Measurements from ENCODE around the gene ZNF654. TPM values are rescaled to one million over a fixed set of nuclear protein-coding genes. Genes with fewer than 3 reads are reported as not detected.

The ZNF654 gene
- total and polyA plus RNA-seq, 10 of the 15 experiments (the other 5 are each of a cell fraction or from before 2014, with no cell fraction given), result 2.7 to 14.2 (median 10.0) TPM

DNA sequence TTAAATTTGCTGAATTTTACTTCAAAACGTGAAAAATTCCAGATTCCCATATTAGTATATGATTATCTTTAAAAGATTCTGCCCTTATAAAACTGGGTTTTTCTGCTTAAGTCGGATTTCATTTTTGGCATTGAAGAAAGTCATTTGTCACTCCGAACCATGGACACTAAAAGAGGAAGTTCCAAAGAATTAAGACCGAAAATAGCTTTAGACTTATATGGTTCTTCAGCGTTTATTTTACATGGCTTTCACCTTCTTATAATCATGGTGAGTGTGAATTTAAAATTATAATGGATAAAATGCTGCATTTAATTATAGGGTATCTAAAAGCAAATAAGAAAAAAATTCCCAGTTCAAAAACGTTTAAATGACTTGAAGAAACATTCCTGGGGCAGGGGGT lies 91.8 kb downstream of the ZNF654 start (continued):
- TF ChIP-seq, protein P1, sequence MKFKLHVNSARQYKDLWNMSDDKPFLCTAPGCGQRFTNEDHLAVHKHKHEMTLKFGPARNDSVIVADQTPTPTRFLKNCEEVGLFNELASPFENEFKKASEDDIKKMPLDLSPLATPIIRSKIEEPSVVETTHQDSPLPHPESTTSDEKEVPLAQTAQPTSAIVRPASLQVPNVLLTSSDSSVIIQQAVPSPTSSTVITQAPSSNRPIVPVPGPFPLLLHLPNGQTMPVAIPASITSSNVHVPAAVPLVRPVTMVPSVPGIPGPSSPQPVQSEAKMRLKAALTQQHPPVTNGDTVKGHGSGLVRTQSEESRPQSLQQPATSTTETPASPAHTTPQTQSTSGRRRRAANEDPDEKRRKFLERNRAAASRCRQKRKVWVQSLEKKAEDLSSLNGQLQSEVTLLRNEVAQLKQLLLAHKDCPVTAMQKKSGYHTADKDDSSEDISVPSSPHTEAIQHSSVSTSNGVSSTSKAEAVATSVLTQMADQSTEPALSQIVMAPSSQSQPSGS (IDR thresholded peaks at IDR 0.05; ENCODE audit: low read length), result no peak
- TF ChIP-seq, protein P2, sequence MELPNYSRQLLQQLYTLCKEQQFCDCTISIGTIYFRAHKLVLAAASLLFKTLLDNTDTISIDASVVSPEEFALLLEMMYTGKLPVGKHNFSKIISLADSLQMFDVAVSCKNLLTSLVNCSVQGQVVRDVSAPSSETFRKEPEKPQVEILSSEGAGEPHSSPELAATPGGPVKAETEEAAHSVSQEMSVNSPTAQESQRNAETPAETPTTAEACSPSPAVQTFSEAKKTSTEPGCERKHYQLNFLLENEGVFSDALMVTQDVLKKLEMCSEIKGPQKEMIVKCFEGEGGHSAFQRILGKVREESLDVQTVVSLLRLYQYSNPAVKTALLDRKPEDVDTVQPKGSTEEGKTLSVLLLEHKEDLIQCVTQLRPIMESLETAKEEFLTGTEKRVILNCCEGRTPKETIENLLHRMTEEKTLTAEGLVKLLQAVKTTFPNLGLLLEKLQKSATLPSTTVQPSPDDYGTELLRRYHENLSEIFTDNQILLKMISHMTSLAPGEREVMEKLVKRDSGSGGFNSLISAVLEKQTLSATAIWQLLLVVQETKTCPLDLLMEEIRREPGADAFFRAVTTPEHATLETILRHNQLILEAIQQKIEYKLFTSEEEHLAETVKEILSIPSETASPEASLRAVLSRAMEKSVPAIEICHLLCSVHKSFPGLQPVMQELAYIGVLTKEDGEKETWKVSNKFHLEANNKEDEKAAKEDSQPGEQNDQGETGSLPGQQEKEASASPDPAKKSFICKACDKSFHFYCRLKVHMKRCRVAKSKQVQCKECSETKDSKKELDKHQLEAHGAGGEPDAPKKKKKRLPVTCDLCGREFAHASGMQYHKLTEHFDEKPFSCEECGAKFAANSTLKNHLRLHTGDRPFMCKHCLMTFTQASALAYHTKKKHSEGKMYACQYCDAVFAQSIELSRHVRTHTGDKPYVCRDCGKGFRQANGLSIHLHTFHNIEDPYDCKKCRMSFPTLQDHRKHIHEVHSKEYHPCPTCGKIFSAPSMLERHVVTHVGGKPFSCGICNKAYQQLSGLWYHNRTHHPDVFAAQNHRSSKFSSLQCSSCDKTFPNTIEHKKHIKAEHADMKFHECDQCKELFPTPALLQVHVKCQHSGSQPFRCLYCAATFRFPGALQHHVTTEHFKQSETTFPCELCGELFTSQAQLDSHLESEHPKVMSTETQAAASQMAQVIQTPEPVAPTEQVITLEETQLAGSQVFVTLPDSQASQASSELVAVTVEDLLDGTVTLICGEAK (IDR thresholded peaks at IDR 0.05; ENCODE audit: borderline replicate concordance), result no peak
- TF ChIP-seq NFYB (IDR thresholded peaks at IDR 0.05; ENCODE audit: insufficient read depth, low read depth, low read length) (no peak), ATF7 (IDR thresholded peaks at IDR 0.05; ENCODE audit: low read depth) (no peak), SREBF2 (IDR thresholded peaks at IDR 0.05; ENCODE audit: low read length) (no peak), BCL11A (IDR thresholded peaks at IDR 0.05; ENCODE audit: low read depth, low read length) (no peak), JUNB (IDR thresholded peaks at IDR 0.05) (no peak), MEF2B (IDR thresholded peaks at IDR 0.05; ENCODE audit: partially characterized antibody, poor library complexity, severe bottlenecking) (peak; percentile 15), CBFB (IDR thresholded peaks at IDR 0.05; ENCODE audit: low read depth) (no peak), IKZF1 (conservative IDR thresholded peaks at IDR 0.05) (no peak), TCF7 (IDR thresholded peaks at IDR 0.05; ENCODE audit: borderline replicate concordance) (0 out of 2 replicates have a peak, but pooled peaks have one; percentile 3), MTA2 (IDR thresholded peaks at IDR 0.05; ENCODE audit: low read depth) (no peak), YY1 (IDR thresholded peaks at IDR 0.05; ENCODE audit: low read depth, low read length) (no peak)
- TF ChIP-seq, protein P3, sequence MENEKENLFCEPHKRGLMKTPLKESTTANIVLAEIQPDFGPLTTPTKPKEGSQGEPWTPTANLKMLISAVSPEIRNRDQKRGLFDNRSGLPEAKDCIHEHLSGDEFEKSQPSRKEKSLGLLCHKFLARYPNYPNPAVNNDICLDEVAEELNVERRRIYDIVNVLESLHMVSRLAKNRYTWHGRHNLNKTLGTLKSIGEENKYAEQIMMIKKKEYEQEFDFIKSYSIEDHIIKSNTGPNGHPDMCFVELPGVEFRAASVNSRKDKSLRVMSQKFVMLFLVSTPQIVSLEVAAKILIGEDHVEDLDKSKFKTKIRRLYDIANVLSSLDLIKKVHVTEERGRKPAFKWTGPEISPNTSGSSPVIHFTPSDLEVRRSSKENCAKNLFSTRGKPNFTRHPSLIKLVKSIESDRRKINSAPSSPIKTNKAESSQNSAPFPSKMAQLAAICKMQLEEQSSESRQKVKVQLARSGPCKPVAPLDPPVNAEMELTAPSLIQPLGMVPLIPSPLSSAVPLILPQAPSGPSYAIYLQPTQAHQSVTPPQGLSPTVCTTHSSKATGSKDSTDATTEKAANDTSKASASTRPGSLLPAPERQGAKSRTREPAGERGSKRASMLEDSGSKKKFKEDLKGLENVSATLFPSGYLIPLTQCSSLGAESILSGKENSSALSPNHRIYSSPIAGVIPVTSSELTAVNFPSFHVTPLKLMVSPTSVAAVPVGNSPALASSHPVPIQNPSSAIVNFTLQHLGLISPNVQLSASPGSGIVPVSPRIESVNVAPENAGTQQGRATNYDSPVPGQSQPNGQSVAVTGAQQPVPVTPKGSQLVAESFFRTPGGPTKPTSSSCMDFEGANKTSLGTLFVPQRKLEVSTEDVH (IDR thresholded peaks at IDR 0.05; ENCODE audit: low read depth, partially characterized antibody), result no peak
- TF ChIP-seq, protein P4, sequence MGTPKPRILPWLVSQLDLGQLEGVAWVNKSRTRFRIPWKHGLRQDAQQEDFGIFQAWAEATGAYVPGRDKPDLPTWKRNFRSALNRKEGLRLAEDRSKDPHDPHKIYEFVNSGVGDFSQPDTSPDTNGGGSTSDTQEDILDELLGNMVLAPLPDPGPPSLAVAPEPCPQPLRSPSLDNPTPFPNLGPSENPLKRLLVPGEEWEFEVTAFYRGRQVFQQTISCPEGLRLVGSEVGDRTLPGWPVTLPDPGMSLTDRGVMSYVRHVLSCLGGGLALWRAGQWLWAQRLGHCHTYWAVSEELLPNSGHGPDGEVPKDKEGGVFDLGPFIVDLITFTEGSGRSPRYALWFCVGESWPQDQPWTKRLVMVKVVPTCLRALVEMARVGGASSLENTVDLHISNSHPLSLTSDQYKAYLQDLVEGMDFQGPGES (IDR thresholded peaks at IDR 0.05), result no peak
- TF ChIP-seq, protein P5, sequence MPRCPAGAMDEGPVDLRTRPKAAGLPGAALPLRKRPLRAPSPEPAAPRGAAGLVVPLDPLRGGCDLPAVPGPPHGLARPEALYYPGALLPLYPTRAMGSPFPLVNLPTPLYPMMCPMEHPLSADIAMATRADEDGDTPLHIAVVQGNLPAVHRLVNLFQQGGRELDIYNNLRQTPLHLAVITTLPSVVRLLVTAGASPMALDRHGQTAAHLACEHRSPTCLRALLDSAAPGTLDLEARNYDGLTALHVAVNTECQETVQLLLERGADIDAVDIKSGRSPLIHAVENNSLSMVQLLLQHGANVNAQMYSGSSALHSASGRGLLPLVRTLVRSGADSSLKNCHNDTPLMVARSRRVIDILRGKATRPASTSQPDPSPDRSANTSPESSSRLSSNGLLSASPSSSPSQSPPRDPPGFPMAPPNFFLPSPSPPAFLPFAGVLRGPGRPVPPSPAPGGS (IDR thresholded peaks at IDR 0.05; ENCODE audit: borderline replicate concordance, insufficient read depth, low read depth, low read length, poor library complexity, severe bottlenecking), result no peak
- TF ChIP-seq, protein P6, sequence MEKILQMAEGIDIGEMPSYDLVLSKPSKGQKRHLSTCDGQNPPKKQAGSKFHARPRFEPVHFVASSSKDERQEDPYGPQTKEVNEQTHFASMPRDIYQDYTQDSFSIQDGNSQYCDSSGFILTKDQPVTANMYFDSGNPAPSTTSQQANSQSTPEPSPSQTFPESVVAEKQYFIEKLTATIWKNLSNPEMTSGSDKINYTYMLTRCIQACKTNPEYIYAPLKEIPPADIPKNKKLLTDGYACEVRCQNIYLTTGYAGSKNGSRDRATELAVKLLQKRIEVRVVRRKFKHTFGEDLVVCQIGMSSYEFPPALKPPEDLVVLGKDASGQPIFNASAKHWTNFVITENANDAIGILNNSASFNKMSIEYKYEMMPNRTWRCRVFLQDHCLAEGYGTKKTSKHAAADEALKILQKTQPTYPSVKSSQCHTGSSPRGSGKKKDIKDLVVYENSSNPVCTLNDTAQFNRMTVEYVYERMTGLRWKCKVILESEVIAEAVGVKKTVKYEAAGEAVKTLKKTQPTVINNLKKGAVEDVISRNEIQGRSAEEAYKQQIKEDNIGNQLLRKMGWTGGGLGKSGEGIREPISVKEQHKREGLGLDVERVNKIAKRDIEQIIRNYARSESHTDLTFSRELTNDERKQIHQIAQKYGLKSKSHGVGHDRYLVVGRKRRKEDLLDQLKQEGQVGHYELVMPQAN (conservative IDR thresholded peaks at IDR 0.05), result no peak
